GM21526 (cell line): ENCODE data around the gene ACTA1.
"Not testable (repeated sequence)": the region's sequence is repeated elsewhere in the genome, so short reads cannot be mapped to it uniquely, and the experiment has no call there.

Experiments
- ATAC-seq: cut with Tn5 transposase; IDR thresholded peaks from one replicate; pipeline ENCODE4 v1.9.1; 2021; ENCODE audit warnings: moderate library complexity; ENCODE audit not compliant: unreplicated experiment, low FRiP score

The ACTA1 gene

DNA sequence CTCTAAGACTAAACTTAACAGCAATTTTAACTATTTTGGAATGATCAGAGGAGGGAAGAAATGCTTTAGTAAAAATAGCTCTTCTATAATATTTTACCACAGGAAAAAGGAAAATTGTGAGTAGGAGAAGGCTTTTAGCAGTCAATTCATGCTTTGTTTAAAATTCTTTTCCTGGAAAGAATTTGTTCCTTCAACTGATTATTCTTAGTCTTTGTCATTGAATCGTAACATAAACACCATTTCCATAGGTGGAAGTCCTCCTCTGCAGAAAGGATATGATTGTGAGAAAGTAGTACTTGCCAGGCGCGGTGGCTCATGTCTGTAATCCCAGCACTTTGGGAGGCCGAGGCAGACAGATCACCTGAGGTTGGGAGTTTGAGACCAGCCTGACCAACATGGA is 11.9 kb upstream of the ACTA1 start:
- no peak for ATAC-seq

DNA sequence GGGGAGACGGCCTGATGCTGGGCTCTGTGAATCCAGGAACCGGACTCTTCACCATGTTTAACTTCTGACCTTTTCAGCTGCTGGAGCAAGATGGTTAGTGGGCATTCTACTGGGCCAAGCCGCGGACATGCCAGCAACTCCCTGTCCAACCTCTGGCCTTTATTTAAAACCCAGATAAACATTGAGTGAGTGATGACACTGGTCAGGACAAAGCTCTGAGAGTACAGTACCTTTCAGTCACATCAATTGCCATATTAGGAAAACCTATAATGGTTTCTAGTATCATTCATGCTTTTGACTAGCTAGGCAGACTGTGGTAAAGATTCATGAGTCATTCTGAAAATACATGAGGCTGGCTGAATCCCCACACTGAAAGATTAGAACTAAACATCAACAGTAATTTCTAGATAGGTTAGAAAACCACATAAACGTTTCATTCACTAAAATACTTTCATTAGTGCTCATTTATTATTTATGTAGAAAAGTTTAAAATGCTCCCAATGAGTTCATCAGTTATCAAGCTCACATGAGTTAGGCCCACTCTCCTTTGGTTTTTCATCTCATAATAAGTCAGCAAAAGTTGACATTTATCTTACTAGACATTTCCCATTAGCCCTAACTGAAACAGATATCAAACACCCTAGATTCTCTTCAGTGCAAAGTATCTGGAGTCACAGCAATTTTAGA is 7.1 kb upstream of the ACTA1 start:
- peak; percentile 94 for ATAC-seq

DNA sequence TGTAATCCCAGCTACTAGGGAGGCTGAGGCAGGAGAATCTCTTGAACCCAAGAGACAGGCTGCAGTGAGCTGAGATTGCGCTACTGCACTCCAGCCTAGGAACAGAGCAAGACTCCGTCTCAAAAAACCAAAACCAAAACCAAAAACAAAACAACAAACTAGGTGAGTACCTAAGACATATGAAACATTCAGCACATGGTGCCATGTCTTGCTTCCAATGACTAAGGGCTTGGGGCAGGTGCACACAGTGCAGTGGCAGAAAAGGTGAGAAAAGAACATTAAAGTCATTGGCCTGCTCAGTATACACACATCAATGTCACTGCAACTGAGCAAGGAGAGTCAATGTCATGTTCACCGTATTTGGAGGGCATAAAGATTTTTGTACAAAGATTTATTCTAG is 4.1 kb upstream of the ACTA1 start:
- ATAC-seq: no peak

DNA sequence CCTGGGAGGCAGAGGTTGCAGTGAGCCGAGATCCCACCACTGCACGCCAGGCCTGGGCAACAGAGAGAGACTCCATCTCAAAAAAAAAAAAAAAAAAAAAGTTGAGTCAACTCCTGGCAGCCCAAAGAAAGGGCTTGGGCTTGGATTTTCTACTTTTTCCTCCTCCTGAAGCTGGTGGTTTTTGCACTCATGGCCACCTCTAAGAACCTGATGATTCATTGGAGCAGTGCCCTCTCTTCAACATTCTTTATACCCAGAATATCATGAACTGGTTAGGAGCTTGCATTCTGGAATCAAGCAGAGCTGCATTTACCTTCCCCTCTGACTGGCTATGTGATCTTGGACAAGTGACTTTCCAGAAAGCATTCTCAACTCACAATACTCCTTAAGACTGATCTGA is 3.5 kb upstream of the ACTA1 start:
- no peak for ATAC-seq

DNA sequence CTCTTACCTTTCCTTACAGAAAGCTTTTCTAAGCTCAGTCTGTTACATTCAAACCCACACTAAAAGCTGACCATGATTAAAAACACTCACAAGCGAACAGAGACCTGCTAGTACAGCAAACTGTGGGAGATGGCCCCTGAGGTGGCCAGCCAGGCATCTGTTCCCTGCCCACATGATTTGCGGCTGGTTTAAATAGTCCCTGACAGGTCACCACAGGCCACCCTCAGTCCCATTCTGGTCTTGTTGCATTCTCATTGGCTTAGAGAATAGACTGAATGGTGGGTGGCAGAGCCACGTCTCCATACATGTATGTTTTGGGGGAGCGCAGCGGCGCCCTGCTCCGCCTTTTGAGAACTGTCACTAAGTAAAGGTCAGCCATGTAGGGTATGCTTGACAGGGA is 2.3 kb upstream of the ACTA1 start:
- ATAC-seq: no peak

DNA sequence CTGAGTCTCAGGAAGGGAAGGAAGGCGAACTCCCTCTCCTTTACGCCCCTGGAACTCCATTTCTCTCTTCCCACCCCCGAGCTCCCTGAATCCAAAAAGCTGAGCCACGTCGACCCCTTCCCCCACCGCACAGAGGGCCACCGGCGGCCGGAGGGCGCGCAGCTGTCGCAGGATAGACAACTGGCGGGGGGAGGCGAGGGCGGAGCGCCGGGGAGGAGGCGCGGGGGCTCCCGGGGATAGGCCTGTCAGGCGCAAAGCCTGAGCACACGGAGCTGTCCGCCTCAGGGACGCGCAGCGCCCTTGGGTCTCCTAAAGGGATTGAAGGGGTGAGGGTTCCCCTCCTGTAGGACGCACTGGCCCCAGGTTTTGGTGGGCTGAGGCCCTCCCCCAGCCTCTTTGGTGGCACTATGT is 752 bp upstream of the ACTA1 start:
- no peak for ATAC-seq

DNA sequence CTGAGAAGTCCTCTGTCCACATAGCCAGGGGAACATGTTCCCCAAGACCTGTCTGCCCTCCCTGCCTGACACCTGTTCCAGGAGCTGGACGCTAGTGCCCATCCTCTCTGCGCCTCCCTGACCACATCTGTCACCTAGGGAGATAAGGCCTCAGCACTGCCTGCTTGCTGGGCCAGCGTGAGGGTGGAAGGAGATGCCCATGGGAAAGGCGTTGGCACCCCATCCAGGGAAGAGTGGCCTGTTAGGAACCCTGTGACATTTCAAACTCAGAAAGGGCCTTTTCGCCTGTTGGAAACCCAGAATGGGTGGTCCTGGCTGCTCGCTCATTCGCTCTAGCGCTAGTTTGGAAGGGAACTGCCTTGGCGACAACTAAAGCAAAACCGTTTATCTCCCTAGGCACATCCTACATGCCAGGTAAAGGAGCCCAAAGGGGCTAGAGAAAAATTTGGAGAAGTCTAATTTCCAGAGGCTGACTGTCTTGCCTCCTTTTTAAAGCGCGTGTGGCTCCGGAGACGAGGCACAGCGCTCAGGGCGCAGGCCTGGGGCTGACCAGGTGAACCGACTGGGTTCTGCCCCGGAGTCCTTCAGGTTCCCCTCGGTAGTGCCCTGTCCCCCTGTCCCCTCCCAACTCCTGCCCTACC is 410 bp downstream of the ACTA1 start:
- ATAC-seq: no peak

DNA sequence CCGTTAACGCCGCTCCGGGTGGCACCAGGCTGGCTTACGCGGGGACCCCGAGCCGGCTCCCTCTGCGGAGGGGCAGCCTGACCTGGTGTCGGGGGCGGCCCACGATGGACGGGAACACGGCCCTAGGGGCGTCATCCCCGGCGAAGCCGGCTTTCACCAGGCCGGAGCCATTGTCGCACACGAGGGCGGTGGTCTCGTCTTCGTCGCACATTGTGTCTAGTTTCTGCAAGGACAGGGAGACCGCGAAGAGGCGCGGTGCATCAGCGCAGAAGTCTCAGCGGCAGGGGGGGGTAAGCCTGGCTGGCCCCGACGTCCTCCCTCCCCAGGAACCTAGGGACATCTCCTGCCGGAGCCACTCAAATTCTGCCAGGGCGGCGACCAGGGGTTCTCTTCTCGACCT is 989 bp downstream of the ACTA1 start:
- ATAC-seq: no peak

DNA sequence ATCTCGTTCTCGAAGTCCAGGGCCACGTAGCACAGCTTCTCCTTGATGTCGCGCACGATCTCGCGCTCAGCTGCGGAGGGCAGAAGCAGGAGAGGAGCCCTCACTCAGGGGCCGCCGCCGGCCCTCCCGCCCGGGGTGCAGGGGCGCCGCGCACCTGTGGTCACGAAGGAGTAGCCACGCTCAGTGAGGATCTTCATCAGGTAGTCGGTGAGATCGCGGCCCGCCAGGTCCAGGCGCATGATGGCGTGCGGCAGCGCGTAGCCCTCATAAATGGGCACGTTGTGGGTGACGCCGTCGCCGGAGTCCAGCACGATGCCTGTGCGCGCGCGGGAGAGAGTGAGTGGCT is 1.8 kb downstream of the ACTA1 start:
- ATAC-seq: no peak

DNA sequence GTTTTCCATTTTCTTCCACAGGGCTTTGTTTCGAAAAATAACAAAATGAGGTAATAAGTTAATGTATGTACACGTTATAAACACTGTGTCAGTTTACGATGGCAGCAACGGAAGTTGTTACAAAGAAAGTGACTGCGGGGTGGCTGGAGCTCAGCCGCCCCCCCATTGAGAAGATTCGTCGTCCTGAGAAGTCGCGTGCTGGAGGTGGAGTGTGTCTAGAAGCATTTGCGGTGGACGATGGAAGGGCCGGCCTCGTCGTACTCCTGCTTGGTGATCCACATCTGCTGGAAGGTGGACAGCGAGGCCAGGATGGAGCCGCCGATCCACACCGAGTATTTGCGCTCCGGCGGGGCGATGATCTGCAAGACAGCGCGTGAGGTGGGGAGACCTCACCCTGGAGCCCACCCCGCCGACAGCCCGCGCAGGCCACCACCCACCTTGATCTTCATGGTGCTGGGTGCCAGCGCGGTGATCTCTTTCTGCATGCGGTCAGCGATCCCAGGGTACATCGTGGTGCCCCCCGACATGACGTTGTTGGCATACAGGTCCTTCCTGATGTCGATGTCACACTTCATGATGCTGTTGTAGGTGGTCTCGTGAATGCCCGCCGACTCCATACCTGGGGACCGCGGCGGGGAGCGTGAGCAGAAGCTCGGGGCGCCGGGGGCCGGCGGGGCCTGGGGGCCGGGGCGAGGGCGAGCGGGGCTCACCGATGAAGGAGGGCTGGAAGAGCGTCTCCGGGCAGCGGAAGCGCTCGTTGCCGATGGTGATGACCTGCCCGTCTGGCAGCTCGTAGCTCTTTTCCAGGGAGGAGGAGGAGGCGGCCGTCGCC is 2.4 kb downstream of the ACTA1 start:
- ATAC-seq: no peak

DNA sequence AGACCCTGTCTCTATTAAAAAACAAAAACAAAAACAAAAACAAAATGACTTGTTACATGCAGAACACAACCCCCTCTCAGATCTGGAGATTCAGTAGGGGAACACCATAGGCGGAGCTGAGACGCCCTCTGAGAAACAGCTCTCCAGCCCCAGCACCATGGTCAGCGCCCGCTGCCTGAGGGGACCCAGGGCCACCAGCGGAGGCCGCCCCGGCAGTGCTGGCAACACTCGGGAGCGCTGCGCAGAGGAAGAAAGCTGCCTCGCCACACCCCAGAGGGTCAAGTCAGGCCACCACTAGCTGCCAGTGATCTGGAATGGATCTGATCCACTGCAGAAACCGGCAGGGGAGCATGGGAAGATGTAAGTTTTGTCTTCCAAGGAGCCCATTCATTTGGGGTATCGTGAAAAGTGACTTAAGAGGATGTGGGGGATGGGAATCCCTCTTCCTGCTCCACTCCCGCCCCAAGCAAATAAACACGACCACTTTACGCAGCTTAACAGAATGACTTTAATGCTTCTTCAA is 3.1 kb downstream of the ACTA1 start:
- ATAC-seq: no peak

DNA sequence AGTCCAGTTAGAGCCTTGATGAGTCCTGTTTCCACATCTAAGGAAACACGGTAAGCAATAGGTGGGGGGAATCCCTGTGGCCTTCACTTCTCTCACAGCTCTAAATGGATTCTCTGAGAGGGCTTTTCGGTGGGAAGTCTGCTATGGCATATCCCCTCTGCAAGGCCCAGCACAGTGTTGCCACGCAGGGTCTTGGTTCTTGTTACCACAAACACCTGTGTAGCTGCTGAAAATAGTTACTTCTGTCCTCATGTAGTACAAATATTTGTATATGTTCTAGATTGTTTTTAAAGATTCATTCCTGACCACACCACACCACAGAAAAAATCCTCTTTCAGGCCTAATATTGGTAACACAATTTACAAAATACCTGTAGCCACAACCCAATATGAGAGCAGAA is 5.6 kb downstream of the ACTA1 start:
- no peak for ATAC-seq

DNA sequence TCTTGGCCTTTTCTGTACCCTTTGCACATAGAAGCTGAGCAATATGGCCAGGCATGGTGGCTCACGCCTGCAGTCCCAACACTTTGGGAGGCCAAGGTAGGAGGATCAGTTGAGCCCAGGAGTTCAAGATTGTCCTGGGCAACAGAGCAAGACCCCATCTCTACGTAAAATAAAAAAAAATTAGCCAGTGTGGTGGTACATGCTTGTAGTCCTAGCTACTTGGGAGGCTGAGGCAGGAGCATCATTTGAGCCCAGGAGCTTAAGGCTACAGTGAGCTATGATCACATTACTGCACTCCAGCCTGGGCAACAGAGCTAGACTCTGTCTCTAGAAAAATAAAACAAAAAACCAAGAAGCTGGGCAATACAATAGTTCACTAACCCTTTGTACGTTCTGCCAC is 6.3 kb downstream of the ACTA1 start:
- no peak for ATAC-seq

DNA sequence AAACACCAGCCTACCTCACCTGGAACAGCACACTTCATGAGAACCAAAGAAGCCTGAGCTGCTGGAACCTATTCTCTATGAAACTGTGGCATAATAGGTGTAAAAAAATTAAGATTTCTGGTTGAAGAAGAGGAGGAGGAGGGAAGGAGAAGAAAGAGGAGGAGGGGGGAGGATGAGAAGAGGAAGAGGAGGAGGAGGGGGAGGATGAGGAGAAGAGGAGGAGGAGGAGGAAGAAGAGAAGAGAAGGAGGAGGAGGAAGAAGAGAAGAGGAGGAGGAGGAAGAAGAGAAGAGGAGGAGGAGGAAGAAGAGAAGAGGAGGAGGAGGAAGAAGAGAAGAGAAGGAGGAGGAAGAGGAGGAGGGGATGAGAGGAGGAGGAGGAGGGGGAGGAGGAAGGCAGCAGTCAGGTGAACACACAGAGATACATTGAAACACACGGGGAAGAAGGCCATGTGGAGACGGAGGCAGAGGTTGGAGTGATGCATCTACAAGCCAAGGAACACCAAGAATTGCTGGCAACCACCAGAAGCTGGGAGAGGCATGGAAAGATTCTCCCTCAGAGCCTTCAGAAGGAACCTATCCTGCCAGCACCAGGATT is 8.2 kb downstream of the ACTA1 start:
- ATAC-seq: no peak

DNA sequence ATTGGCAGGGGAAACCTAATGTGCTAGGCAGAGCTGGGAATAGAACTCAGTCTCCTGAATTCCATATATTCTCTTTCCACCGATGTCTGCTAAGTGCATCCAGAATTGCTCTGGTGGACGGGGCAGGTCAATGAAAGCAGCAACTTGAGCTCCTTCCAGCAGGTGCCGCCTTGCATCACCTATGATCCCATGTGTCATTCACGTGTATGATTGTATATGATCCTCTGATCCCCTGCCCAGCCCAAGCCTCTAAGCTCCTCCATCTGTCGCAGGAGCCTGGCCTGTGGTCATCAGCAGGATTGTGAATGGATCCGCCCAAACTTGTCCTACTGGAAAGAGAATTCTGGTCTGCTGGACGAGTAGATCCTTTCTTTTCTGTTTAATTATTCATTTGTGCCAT is 13.1 kb downstream of the ACTA1 start:
- no peak for ATAC-seq

DNA sequence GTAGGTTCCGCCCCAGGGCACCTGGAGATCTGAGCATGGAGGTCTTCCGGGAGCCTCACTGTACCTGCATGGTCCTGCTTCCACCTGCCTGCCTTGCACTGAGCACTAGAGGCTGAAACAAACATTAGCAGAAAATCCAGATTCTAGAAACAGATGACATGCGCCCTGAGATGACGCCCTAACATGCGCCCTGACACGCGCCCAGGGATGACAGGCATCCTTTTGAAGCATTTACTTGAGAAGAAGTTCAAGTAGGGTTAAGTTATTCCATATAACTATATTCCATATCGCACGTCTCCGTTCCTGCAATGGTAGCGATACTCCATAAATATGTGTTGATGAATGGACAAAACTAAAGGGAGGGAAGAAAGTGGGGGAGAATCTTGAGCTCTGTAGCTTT is 13.7 kb downstream of the ACTA1 start:
- no peak for ATAC-seq

DNA sequence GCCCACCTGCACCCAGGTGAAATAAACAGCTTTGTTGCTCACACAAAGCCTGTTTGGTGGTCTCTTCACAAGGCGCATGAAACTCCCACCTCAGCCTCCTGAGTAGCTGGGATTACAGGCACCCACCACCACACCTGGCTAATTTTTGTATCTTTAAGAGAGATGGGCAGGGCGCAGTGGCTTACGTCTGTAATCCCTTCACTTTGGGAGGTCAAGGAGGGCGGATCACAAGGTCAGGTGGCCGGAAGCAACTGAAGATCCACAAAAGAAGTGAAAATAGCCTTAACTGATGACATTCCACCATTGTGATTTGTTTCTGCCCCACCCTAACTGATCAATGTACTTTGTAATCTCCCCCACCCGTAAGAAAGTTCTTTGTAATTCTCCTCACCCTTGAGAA is 15.3 kb downstream of the ACTA1 start:
- ATAC-seq: not testable (repeated sequence)

DNA sequence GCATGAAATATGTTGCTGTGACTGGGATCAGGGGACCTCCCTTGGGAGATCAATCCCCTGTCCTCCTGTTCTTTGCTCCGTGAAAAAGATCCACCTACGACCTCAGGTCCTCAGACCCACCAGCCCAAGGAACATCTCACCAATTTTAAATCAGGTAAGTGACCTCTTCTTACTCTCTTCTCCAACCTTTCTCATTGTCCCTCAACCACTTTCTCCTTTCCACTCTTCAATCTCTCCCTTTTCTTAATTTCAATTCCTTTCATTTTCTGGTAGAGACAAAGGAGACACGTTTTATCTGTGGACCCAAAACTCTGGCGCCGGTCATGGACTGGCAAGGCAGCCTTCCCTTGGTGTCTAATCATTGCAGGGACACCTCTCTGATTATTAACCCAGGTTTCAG is 21.1 kb downstream of the ACTA1 start:
- ATAC-seq: not testable (repeated sequence)

DNA sequence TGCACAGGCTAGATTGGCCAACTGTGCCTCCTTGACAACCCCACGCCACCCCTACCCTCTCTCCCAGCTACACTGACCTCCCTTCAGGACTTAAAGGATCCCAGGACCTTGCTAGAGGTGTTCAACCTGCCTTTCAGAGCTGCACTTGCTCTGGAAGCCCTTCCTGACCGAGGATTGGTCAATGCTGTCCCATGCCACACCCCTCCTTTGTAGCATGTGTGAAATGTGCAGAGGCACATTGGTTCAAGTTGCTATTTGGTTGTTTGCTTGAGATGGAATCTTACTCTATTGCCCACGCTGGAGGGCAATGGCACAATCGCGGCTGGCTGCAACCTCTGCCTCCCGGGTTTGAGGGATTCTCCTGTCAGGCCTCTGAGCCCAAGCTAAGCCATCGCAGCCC is 21.8 kb downstream of the ACTA1 start:
- ATAC-seq: no peak

DNA sequence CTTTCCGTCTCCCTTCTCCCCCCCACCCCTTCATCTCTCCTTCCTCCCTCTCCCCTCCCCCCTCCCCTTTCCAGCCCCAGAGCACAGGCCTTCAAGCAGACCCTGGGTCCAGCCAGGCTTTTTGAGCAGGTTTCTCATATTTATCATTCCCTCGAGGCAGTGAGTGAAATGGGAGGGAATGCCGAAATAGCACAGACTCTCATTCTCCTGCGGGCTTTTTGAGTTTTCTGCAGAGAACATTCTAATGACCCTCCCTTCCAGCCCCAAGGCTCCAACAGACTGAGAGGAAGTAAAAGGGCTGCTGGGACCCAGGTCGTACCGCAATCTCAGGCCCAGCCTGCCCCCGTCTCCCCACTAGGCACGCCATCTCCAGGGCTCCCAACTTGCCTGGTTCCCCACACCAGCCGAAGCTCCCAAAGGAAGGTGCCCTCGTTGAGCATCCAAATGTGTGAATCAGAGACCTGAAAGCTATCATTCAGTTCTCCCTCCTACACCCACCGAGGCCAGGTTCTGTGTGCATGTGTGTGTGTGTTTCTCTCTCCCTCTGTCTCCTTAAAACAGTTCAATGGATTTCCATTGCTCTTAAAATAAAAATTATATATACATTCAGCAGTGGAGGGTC is 22.3 kb downstream of the ACTA1 start:
- ATAC-seq: no peak
